Astrocyte (in vitro differentiated cells and primary cell): ENCODE measurements around the gene SLC9A4. TPM values are rescaled to one million over a fixed set of nuclear protein-coding genes. Genes with fewer than 3 reads are reported as not detected.

Source experiments
- DNase-seq: peaks from one replicate; pipeline ENCODE4 v3.0.0-alpha.2; 2010; ENCODE audit warnings: low read depth
- FAIRE-seq: peaks from 2 replicates; lab custom pipeline; 2011; peaks lifted over from hg19 to GRCh38; lab: Jason Lieb, UNC
- H2AFZ ChIP-seq: 2 replicates; pipeline ENCODE4 v1.6.0; 2012; ENCODE audit warnings: low read depth, low read length, inconsistent platforms
- H3K27ac ChIP-seq: 2 replicates; pipeline ENCODE4 v1.5.1; 2011; ENCODE audit warnings: low read depth, low read length, inconsistent platforms
- H3K27me3 ChIP-seq: 2 replicates; pipeline ENCODE4 v1.6.0; 2011; ENCODE audit warnings: low read length, inconsistent platforms; ENCODE audit not compliant: insufficient read depth
- H3K36me3 ChIP-seq: 2 replicates; pipeline ENCODE4 v1.5.1; 2011; ENCODE audit warnings: low read length, inconsistent platforms; ENCODE audit not compliant: insufficient read depth
- H3K4me1 ChIP-seq: 2 replicates; pipeline ENCODE4 v1.5.1; 2011; ENCODE audit warnings: low read length, inconsistent platforms; ENCODE audit not compliant: insufficient read depth
- H3K4me2 ChIP-seq: 2 replicates; pipeline ENCODE4 v1.6.0; 2012; ENCODE audit warnings: low read length, inconsistent platforms
- H3K4me3 ChIP-seq: 2 replicates; pipeline ENCODE4 v1.5.1; 2011; ENCODE audit warnings: low read depth, mild to moderate bottlenecking, low read length, inconsistent platforms; ENCODE audit not compliant: insufficient read depth
- H3K79me2 ChIP-seq: 2 replicates; pipeline ENCODE4 v1.6.0; 2012; ENCODE audit warnings: mild to moderate bottlenecking, low read length, inconsistent platforms; ENCODE audit not compliant: insufficient read depth
- H3K9ac ChIP-seq: 2 replicates; pipeline ENCODE4 v1.6.0; 2012; ENCODE audit warnings: mild to moderate bottlenecking, low read length, inconsistent platforms
- H3K9me3 ChIP-seq: 2 replicates; pipeline ENCODE4 v1.5.1; 2012; ENCODE audit warnings: low read depth, mild to moderate bottlenecking, low read length, inconsistent platforms; ENCODE audit not compliant: insufficient read depth
- H4K20me1 ChIP-seq: 2 replicates; pipeline ENCODE4 v1.6.0; 2012; ENCODE audit warnings: low read length, inconsistent platforms; ENCODE audit not compliant: insufficient read depth
- H3K27ac Mint-ChIP-seq: one replicate; pipeline ENCODE4 v1.8.0; 2021; ENCODE audit warnings: mild to moderate bottlenecking, mixed read lengths; ENCODE audit not compliant: unreplicated experiment
- H3K27me3 Mint-ChIP-seq: one replicate; pipeline ENCODE4 v1.8.0; 2021; ENCODE audit warnings: low read depth, mixed read lengths; ENCODE audit not compliant: unreplicated experiment
- H3K36me3 Mint-ChIP-seq: one replicate; pipeline ENCODE4 v1.8.0; 2021; ENCODE audit warnings: low read depth, mixed read lengths; ENCODE audit not compliant: unreplicated experiment
- H3K4me1 Mint-ChIP-seq: one replicate; pipeline ENCODE4 v1.8.0; 2021; ENCODE audit warnings: low read depth, mixed read lengths; ENCODE audit not compliant: unreplicated experiment
- H3K4me3 Mint-ChIP-seq: one replicate; pipeline ENCODE4 v1.8.0; 2021; ENCODE audit warnings: mild to moderate bottlenecking, moderate library complexity, mixed read lengths; ENCODE audit not compliant: unreplicated experiment
- H3K9me3 Mint-ChIP-seq: one replicate; pipeline ENCODE4 v1.8.0; 2021; ENCODE audit warnings: mild to moderate bottlenecking, mixed read lengths; ENCODE audit not compliant: unreplicated experiment
- CTCF ChIP-seq: IDR thresholded peaks from 2 replicates; pipeline ENCODE4 v1.5.1; 2011; ENCODE audit warnings: low read depth, mild to moderate bottlenecking, inconsistent platforms, low read length, moderate library complexity; ENCODE audit not compliant: insufficient read depth
- EZH2 ChIP-seq: IDR thresholded peaks from 2 replicates; pipeline ENCODE4 v1.6.1; 2012; ENCODE audit warnings: mild to moderate bottlenecking, low read length, inconsistent platforms; ENCODE audit not compliant: insufficient read depth
- total RNA-seq: library from RNA; stranded (reverse); gene quantifications from 2 replicates; pipeline ENCODE4 v1.2.1, GENCODE V29; 2021

The SLC9A4 gene
- total RNA-seq, 1 donor from 2014 or later, result 0.09 TPM

GRCh38 chr2:102544182-102544581 lies 71.2 kb downstream of the SLC9A4 start:
- no peaks in the 10 kb centered on the region for H3K9me3 ChIP-seq
- H3K27me3 ChIP-seq, result peaks cover 3% of the 10 kb centered on the region
- H3K4me1 ChIP-seq, result no peaks in the 10 kb centered on the region
- no peak overlapping the region for H3K4me3 ChIP-seq
- H3K79me2 ChIP-seq, result no peaks in the 10 kb centered on the region
- no peak overlapping the region for H3K4me2 ChIP-seq
- no peaks in the 10 kb centered on the region for H3K36me3 ChIP-seq
- Mint-ChIP-seq H3K27me3 (peaks cover 2% of the 10 kb centered on the region), H3K9me3 (peaks cover 2% of the 10 kb centered on the region), H3K4me1 (no peaks in the 10 kb centered on the region), H3K27ac (no peak overlapping the region), H3K36me3 (no peaks in the 10 kb centered on the region), H3K4me3 (no peak overlapping the region)
- FAIRE-seq, result no peak
- H4K20me1 ChIP-seq, result no peaks in the 10 kb centered on the region
- no peak overlapping the region for H3K9ac ChIP-seq
- TF ChIP-seq CTCF, result no peak
- no peak for TF ChIP-seq EZH2
- no peak overlapping the region for H3K27ac ChIP-seq
- no peak for DNase-seq
- no peak overlapping the region for H2AFZ ChIP-seq

GRCh38 chr2:102547462-102547861 lies 74.4 kb downstream of the SLC9A4 start:
- DNase-seq (no peak), FAIRE-seq (no peak)
- TF ChIP-seq CTCF (no peak), EZH2 (no peak)
- no peaks in the 10 kb centered on the region for H3K36me3 Mint-ChIP-seq
- H3K36me3 ChIP-seq, result no peaks in the 10 kb centered on the region
- no peak overlapping the region for H2AFZ ChIP-seq
- no peak overlapping the region for H3K27ac Mint-ChIP-seq
- H3K4me3 ChIP-seq, result no peak overlapping the region
- H3K9me3 ChIP-seq, result no peaks in the 10 kb centered on the region
- no peak overlapping the region for H3K27ac ChIP-seq
- H3K4me1 Mint-ChIP-seq, result no peaks in the 10 kb centered on the region
- no peaks in the 10 kb centered on the region for H3K4me1 ChIP-seq
- H3K4me2 ChIP-seq, result no peak overlapping the region
- H3K4me3 Mint-ChIP-seq, result no peak overlapping the region
- H3K9ac ChIP-seq, result no peak overlapping the region
- no peaks in the 10 kb centered on the region for H3K79me2 ChIP-seq
- H3K27me3 Mint-ChIP-seq, result no peaks in the 10 kb centered on the region
- peaks cover 4% of the 10 kb centered on the region for H3K9me3 Mint-ChIP-seq
- H3K27me3 ChIP-seq, result no peaks in the 10 kb centered on the region
- no peaks in the 10 kb centered on the region for H4K20me1 ChIP-seq

GRCh38 chr2:102549027-102549426 lies 76.0 kb downstream of the SLC9A4 start:
- peaks cover 7% of the 10 kb centered on the region for H3K9me3 Mint-ChIP-seq
- Histone ChIP-seq H3K36me3 (no peaks in the 10 kb centered on the region), H3K9me3 (no peaks in the 10 kb centered on the region), H3K79me2 (no peaks in the 10 kb centered on the region), H4K20me1 (no peaks in the 10 kb centered on the region), H3K27ac (no peak overlapping the region), H3K4me2 (no peak overlapping the region), H3K4me3 (no peak overlapping the region), H3K27me3 (no peaks in the 10 kb centered on the region), H2AFZ (no peak overlapping the region), H3K4me1 (no peaks in the 10 kb centered on the region), H3K9ac (no peak overlapping the region)
- no peaks in the 10 kb centered on the region for H3K36me3 Mint-ChIP-seq
- H3K4me3 Mint-ChIP-seq, result no peak overlapping the region
- FAIRE-seq, result no peak
- no peak for DNase-seq
- H3K27me3 Mint-ChIP-seq, result peaks cover 4% of the 10 kb centered on the region
- no peak overlapping the region for H3K27ac Mint-ChIP-seq
- no peak for TF ChIP-seq CTCF
- H3K4me1 Mint-ChIP-seq, result no peaks in the 10 kb centered on the region
